ENCODE measurements around the gene CIDEC.
A peak's percentile ranks its signal among the peaks of the same experiment; 100 is the strongest.

GRCh38 chr3:9843715-9844438, 36.2 kb downstream of the CIDEC start, which contains the start of gene RPUSD3:
- no peak for TF ChIP-seq CTCF (tag by site-specific recombination; IDR thresholded peaks at IDR 0.05)
- TF ChIP-seq ZNF830 (tag by site-specific recombination; IDR thresholded peaks at IDR 0.05; ENCODE audit: low read depth) = no peak
- no peak for TF ChIP-seq ZNF274 (IDR thresholded peaks at IDR 0.05; ENCODE audit: low read length)
- no peak for TF ChIP-seq ZNF274 (tag by site-specific recombination; IDR thresholded peaks at IDR 0.05; ENCODE audit: borderline replicate concordance)
- TF ChIP-seq REST (tag by site-specific recombination; IDR thresholded peaks at IDR 0.05) = no peak
- TF ChIP-seq ZNF423 (tag by site-specific recombination; IDR thresholded peaks at IDR 0.05) = no peak
- no peak for TF ChIP-seq ZNF114 (tag by site-specific recombination; IDR thresholded peaks at IDR 0.05)
- TF ChIP-seq ZNF677 (tag by site-specific recombination; IDR thresholded peaks at IDR 0.05) = 0 out of 2 replicates have a peak, but pooled peaks have one; percentile 3
- TF ChIP-seq MEIS1 (CRISPR knock-in tag; IDR thresholded peaks at IDR 0.05; ENCODE audit: borderline replicate concordance) = no peak
- no peak for TF ChIP-seq ZNF585B (tag by site-specific recombination; IDR thresholded peaks at IDR 0.05)
- TF ChIP-seq KLF16 (tag by site-specific recombination; IDR thresholded peaks at IDR 0.05) = peak; percentile 64; the same call in 1 of the 2 replicates
- TF ChIP-seq ZSCAN5A (tag by site-specific recombination; IDR thresholded peaks at IDR 0.05) = no peak
- no peak for TF ChIP-seq ZNF214 (tag by site-specific recombination; IDR thresholded peaks at IDR 0.05; ENCODE audit: borderline replicate concordance)
- TF ChIP-seq ZNF18 (tag by site-specific recombination; IDR thresholded peaks at IDR 0.05) = no peak
